ENCODE data around the gene ACYP1.

The ACYP1 gene

GRCh38 chr14:75040959-75041358, 22.9 kb downstream of the ACYP1 start:
- DNase-seq (ENCODE audit: low spot score), result no peak

- DNase-seq (ENCODE audit: low spot score), result no peak
These were observed 23.3 kb downstream of the ACYP1 start for GRCh38 chr14:75040507-75040906.

GRCh38 chr14:75032939-75033338, 30.9 kb downstream of the ACYP1 start:
- no peak for DNase-seq (ENCODE audit: low spot score)

- DNase-seq (ENCODE audit: low spot score), result no peak
These were observed 33.7 kb downstream of the ACYP1 start for GRCh38 chr14:75030147-75030546.

DNA sequence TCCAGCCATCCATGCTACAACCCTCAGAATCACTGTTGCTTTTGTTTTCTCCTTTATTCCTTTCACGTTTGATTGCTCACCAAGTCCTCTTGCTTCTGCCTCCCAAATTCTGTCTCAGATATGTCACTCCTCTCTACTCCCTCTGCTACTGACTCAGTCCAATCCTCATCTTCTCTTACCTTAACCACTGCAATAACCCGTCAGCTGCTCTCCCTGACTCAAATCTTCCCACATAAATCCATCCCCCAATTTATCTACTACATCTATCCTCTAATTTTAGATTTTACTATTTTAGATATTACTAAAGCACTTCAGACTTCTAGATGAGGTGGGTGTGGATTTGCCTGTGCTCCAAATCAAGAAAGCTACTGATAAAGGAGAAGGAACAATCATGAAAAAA, 37.9 kb downstream of the ACYP1 start:
- no peak for DNase-seq (ENCODE audit: low spot score)

DNA sequence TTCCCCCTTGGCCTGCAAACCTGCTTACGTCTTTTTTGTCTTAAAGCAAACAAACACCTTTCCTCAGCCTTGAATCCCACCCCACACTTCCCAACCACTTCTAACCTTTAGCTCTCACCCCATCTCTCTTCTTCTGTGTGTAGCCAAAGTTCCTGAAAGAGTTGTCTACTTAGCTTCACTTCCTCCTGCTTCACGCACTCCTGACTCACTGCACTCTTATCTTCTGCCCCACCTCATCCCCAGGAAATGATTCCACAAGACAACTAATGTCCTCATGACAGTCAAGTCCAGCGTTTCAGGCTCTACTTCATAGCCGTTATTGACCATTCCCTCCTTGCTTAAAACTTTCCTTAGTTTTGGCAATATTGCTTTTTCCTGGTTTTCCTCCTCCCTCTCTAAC, 38.7 kb downstream of the ACYP1 start:
- DNase-seq (ENCODE audit: low spot score), result no peak

DNA sequence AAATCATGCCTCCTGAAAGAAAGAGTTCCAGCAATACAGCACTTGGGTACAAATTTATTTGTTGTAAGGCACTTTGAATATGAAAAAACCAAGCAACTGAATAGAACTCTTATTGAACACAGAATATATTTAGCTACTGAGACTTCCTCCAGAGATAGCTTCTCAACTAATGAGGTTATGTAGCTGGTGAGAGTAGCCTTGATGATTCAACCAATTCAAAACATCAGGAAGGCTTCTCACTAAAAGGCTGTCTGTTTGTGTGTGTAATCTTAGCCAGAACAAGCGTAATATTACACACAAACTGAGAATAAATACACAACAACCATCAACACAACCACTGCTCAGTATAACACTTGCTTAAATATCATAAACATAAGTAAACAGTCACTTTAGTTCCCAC, 40.7 kb downstream of the ACYP1 start:
- DNase-seq (ENCODE audit: low spot score), result no peak

DNA sequence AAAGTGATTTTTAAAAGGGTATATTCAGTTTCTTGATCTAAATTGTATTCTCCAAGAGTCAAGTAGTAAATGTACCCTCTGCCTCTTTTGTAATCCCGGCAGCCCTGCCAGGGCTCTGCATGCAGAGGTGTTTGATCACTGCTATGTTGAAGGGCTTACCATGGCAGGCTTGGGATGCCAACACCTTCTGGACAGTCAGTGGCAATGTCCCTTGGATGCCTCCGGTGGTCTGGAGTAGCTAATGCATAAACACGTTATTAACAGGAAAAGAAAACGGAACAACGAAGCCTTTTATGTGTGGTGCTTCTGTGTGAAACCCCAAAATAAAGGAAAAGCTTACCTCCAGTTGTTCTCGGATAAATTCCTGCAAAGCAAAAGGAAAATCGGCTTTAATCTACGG, 41.2 kb downstream of the ACYP1 start:
- no peak for DNase-seq (ENCODE audit: low spot score)

- DNase-seq (ENCODE audit: low spot score), result no peak
These were observed 45.1 kb downstream of the ACYP1 start for GRCh38 chr14:75018694-75019093.

DNA sequence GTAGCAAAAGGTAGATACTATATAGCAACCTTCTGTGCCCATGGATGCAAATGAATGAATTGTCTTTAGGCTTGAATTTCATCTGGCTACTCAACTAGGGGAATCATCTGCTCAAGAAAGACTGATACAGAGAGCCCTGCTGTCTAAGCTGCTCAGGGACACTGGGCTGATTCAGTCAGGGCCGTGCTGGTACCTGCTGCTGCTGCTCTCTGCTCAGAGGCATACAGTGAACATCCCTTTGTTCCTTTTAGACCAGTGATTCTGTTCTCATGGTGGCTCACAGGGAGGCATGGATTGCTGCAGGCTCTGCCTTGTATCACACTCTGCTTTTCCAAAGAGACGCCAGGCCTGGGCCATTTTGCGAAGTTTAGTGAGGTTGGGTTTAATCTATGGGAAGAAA, 47.0 kb downstream of the ACYP1 start:
- DNase-seq (ENCODE audit: low spot score), result no peak

- DNase-seq (ENCODE audit: low spot score), result no peak
These were observed 48.3 kb downstream of the ACYP1 start for GRCh38 chr14:75015496-75015895.

- DNase-seq (ENCODE audit: low spot score), result no peak
These were observed 50.5 kb downstream of the ACYP1 start for GRCh38 chr14:75013290-75013689.

GRCh38 chr14:75011356-75011994, 52.3 kb downstream of the ACYP1 start:
- no peak for DNase-seq (ENCODE audit: low spot score)

GRCh38 chr14:75010472-75011093, 53.2 kb downstream of the ACYP1 start:
- DNase-seq (ENCODE audit: low spot score), result no peak

- DNase-seq (ENCODE audit: low spot score), result no peak
These were observed 54.6 kb downstream of the ACYP1 start for GRCh38 chr14:75009176-75009575.

GRCh38 chr14:75005357-75005756, 58.5 kb downstream of the ACYP1 start:
- no peak for DNase-seq (ENCODE audit: low spot score)

DNA sequence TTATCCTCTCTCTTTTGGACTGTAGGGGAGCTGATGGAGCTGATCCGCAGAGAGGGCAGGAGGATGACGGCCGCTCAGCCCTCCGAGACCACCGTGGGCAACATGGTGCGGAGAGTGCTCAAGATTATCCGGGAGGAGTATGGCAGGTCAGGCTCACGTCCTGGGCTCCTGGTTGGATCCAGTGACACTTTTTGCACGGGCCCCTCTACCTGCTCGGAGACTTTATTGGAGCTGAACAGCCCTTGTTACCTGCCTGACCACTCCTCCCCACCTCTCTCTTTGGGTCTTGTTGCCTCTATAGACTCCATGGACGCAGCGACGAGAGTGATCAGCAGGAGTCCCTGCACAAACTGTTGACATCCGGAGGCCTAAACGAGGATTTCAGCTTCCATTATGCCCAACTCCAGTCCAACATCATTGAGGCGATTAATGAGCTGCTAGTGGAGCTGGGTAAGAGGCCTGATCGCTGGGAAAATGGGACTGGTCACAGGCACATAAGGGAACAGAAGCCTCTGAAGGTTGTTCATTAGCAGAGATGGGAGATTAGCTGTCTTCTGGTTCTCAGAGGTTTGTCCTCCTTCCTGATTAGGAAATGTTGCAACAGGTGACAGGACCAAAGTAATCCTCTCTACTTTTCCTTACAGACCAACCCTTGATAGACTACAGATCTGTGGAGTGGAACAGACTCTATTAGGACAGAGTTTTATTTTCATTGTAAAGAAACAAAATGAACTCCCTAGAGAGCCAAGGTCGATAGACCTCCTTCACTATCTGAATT, 60.4 kb downstream of the ACYP1 start:
- no peak for DNase-seq (ENCODE audit: low spot score)

Measured in left forelimb (tissue), 1 donor.